Measurements from ENCODE around the gene GNB5. TPM values are rescaled to one million over a fixed set of nuclear protein-coding genes. Genes with fewer than 3 reads are reported as not detected.

The GNB5 gene
- total RNA-seq, 1 experiment from 2014 or later = 29.8 TPM

GRCh38 chr15:52193791-52194190 is 2.6 kb upstream of the GNB5 start:
- Histone ChIP-seq H3K4me1 (ENCODE audit: insufficient read depth, low read length) (no peaks in the 10 kb centered on the region), H4K91ac (ENCODE audit: insufficient read length, low read depth, low read length) (no peak overlapping the region), H3K4me2 (ENCODE audit: insufficient read depth, insufficient read length, low read length) (no peak overlapping the region), H3K4ac (ENCODE audit: low read depth, low read length) (no peak overlapping the region), H3K27ac (ENCODE audit: insufficient read length, low read depth, low read length) (no peak overlapping the region), H4K20me1 (ENCODE audit: control insufficient read depth, insufficient read depth, insufficient read length) (no peaks in the 10 kb centered on the region), H3K79me2 (ENCODE audit: insufficient read depth, low read length) (no peaks in the 10 kb centered on the region), H3K9me3 (ENCODE audit: control insufficient read depth, low read depth, low read length) (no peaks in the 10 kb centered on the region), H4K5ac (ENCODE audit: insufficient read length, low read depth, low read length) (no peak overlapping the region), H2BK5ac (ENCODE audit: insufficient read length, low read length) (no peak overlapping the region), H4K8ac (replicated peaks; ENCODE audit: insufficient read length, low read depth, low read length) (no peak overlapping the region), H3K79me1 (ENCODE audit: insufficient read depth, low read depth, low read length, poor library complexity, severe bottlenecking) (no peaks in the 10 kb centered on the region), H3K27me3 (ENCODE audit: insufficient read depth, low read length) (no peaks in the 10 kb centered on the region), H2BK20ac (ENCODE audit: low read depth, low read length, poor library complexity, severe bottlenecking) (no peak overlapping the region), H3K23me2 (ENCODE audit: insufficient read length, low read depth, low read length, poor library complexity, severe bottlenecking) (no peaks in the 10 kb centered on the region), H3K56ac (ENCODE audit: insufficient read length, low read depth, low read length) (no peak overlapping the region), H2BK120ac (ENCODE audit: low read depth, low read length, poor library complexity, severe bottlenecking) (no peak overlapping the region), H3K9ac (ENCODE audit: extremely low read depth, insufficient read length, low read length) (no peak overlapping the region), H2BK15ac (ENCODE audit: low read depth, low read length) (no peak overlapping the region), H2AFZ (ENCODE audit: low read length) (no peak overlapping the region), H3K14ac (ENCODE audit: insufficient read depth, low read length) (no peak overlapping the region), H2AK5ac (ENCODE audit: insufficient read length, low read length) (no peak overlapping the region), H3K18ac (ENCODE audit: insufficient read length, low read depth, low read length) (no peak overlapping the region), H3T11ph (ENCODE audit: low read length) (no peak overlapping the region), H2BK12ac (ENCODE audit: insufficient read length, low read depth, low read length) (no peak overlapping the region), H3K23ac (ENCODE audit: insufficient read length, low read depth, low read length) (no peak overlapping the region)
- no peaks in the 10 kb centered on the region for H3K9me3 Mint-ChIP-seq
- WGBS (ENCODE audit: extremely low coverage, insufficient read length, low lambda C conversion rate) = no CpG with 5 or more reads among the region's 1 CpG
- H3K4me1 Mint-ChIP-seq = peaks cover 7% of the 10 kb centered on the region in 2 experiments
- H3K36me3 Mint-ChIP-seq (ENCODE audit: insufficient read depth in 1 of 3, low read depth in 3 of 3) = peaks cover 0 to 14% (median 7%) of the 10 kb centered on the region in 3 experiments; a peak in 4 of 7 replicates
- no peak for TF ChIP-seq CTCF (conservative IDR thresholded peaks at IDR 0.05)
- no peak overlapping the region for H3K27ac Mint-ChIP-seq
- H3K27me3 Mint-ChIP-seq (ENCODE audit: low read depth) = no peaks in the 10 kb centered on the region
- DNase-seq = no peak
- H3K4me3 Mint-ChIP-seq = no peak overlapping the region

Data from H9 (cell line).